GM18870 (cell line): ENCODE results near the gene GRIA1.

Source experiments
- ATAC-seq: cut with Tn5 transposase; IDR thresholded peaks from one replicate; pipeline ENCODE4 v1.9.1; 2021; ENCODE audit warnings: moderate library complexity; ENCODE audit not compliant: unreplicated experiment

The GRIA1 gene

GRCh38 chr5:153543959-153544470 is 53.5 kb downstream of the GRIA1 start:
- ATAC-seq, result no peak

- no peak for ATAC-seq
Measured at GRCh38 chr5:153544706-153545105, 54.2 kb downstream of the GRIA1 start.

GRCh38 chr5:153546566-153546965 is 56.1 kb downstream of the GRIA1 start:
- ATAC-seq, result no peak

GRCh38 chr5:153551537-153552079 is 61.1 kb downstream of the GRIA1 start:
- ATAC-seq, result no peak

- no peak for ATAC-seq
Measured at GRCh38 chr5:153552886-153553285, 62.4 kb downstream of the GRIA1 start.

- ATAC-seq, result no peak
Measured at GRCh38 chr5:153555420-153556114, 65.1 kb downstream of the GRIA1 start.

- ATAC-seq, result no peak
Measured at GRCh38 chr5:153558957-153559356, 68.5 kb downstream of the GRIA1 start.

- no peak for ATAC-seq
Measured at GRCh38 chr5:153559926-153560325, 69.5 kb downstream of the GRIA1 start.

GRCh38 chr5:153562189-153562588 is 71.7 kb downstream of the GRIA1 start:
- ATAC-seq, result no peak

GRCh38 chr5:153565822-153566221 is 75.4 kb downstream of the GRIA1 start:
- no peak for ATAC-seq

- no peak for ATAC-seq
Measured at GRCh38 chr5:153569036-153569435, 78.6 kb downstream of the GRIA1 start.

- ATAC-seq, result no peak
Measured at GRCh38 chr5:153571162-153571561, 80.7 kb downstream of the GRIA1 start.

- ATAC-seq, result no peak
Measured at GRCh38 chr5:153572411-153573145, 82.1 kb downstream of the GRIA1 start.

- no peak for ATAC-seq
Measured at GRCh38 chr5:153573326-153574033, 83.0 kb downstream of the GRIA1 start.

- no peak for ATAC-seq
Measured at GRCh38 chr5:153584126-153584959, 93.9 kb downstream of the GRIA1 start.

GRCh38 chr5:153584960-153585359 is 94.5 kb downstream of the GRIA1 start:
- ATAC-seq, result no peak

- no peak for ATAC-seq
Measured at GRCh38 chr5:153585622-153586277, 95.3 kb downstream of the GRIA1 start.

- no peak for ATAC-seq
Measured at GRCh38 chr5:153592081-153592480, 101.6 kb downstream of the GRIA1 start.

GRCh38 chr5:153594785-153595184 is 104.3 kb downstream of the GRIA1 start:
- ATAC-seq, result no peak

- ATAC-seq, result peak; percentile 63
Measured at GRCh38 chr5:153598099-153598498, 107.6 kb downstream of the GRIA1 start.
